Spleen (tissue), 7 donors: ENCODE results near the gene MMP23B.

Source experiments
- POLR2A ChIP-seq, 3 donors: fragments of 450-650 bp; IDR thresholded peaks; one replicate each; pipeline ENCODE4 v1.5.1; 2017; ENCODE audit warnings: antibody characterized with exemption in 3 of 3, mild to moderate bottlenecking in 1 of 3
- TF ChIP-seq, protein P1 (sequence below), 11 experiments: fragments of 200-600 bp in 7 of 11; fragments of 450-650 bp in 4 of 11; sonication (generic) in 4 of 11; IDR thresholded peaks in 8 of 11; conservative IDR thresholded peaks in 3 of 11; 1 replicate in 7 of 11; 2 replicates in 4 of 11; pipeline versions ENCODE4 v1.4.0 to v1.8.0; 2016 to 2021; ENCODE audit warnings: antibody characterized with exemption in 11 of 11, inconsistent platforms in 4 of 11, mild to moderate bottlenecking in 1 of 11
- donor health status: DM: no; HTN: no; CAD: no; lungs with moderate emphysema.
- donor health status: DM: no; HTN: no; CAD: no.
- donor health status: DM: no; HTN: no; CAD: no.

DNA sequence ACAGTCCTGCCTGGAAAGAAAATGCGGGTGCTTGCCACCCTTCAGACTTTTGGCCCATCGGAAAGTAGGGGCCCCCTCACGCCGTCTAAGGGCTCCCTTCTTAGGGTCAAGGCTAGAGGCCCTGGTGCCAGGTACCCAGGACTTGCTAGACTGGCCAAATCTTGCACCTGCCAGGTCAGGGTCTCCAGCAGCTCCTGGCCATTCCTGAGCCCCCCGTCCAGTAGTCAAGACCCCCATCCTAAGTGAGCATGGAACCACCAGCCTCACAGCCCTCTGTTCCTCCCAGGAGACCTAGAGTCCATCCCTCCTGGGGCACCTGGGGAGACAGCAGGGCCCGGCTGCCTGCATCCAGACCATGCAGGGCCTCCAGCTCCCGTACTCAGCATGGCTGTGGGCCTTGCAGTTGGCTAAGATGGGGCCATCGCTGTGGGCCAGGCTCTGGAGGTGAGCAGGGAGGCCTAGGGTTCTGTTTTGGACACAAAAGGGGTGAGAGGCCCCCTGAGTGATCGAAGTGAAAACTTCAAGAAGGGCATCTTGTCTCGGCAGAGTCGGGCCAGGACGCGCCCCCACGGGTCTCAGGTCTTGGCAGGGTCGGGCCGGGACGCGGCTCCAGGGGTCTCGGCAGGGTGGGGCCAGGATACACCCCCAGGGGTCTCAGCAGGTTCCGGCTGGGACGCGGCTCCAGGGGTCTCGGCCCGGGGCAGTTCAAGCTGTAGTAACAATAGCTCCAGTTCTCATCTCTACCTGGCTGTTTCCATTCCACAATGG lies 38.0 kb upstream of the MMP23B start:
- TF ChIP-seq, protein P1, sequence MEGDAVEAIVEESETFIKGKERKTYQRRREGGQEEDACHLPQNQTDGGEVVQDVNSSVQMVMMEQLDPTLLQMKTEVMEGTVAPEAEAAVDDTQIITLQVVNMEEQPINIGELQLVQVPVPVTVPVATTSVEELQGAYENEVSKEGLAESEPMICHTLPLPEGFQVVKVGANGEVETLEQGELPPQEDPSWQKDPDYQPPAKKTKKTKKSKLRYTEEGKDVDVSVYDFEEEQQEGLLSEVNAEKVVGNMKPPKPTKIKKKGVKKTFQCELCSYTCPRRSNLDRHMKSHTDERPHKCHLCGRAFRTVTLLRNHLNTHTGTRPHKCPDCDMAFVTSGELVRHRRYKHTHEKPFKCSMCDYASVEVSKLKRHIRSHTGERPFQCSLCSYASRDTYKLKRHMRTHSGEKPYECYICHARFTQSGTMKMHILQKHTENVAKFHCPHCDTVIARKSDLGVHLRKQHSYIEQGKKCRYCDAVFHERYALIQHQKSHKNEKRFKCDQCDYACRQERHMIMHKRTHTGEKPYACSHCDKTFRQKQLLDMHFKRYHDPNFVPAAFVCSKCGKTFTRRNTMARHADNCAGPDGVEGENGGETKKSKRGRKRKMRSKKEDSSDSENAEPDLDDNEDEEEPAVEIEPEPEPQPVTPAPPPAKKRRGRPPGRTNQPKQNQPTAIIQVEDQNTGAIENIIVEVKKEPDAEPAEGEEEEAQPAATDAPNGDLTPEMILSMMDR (IDR thresholded peaks at IDR 0.05 in 8 of 11, conservative IDR thresholded peaks at IDR 0.05 in 3 of 11): no peak
- TF ChIP-seq POLR2A (IDR thresholded peaks at IDR 0.05): no peak
